Upper lobe of left lung (tissue), 4 donors: ENCODE data around the gene BCDIN3D.

Experiments used
- POLR2A ChIP-seq, 4 donors: fragments of 450-650 bp; IDR thresholded peaks; one replicate each; pipeline ENCODE4 v1.5.1; 2016 to 2017; ENCODE audit warnings: antibody characterized with exemption in 4 of 4, mild to moderate bottlenecking in 2 of 4
- TF ChIP-seq, protein P1 (sequence below), 6 experiments: fragments of 450-650 bp in 4 of 6; fragments of 200-600 bp in 2 of 6; sonication (generic) in 2 of 6; IDR thresholded peaks; one replicate each; pipeline ENCODE4 v1.5.1; 2016 to 2019; ENCODE audit warnings: antibody characterized with exemption in 6 of 6

DNA sequence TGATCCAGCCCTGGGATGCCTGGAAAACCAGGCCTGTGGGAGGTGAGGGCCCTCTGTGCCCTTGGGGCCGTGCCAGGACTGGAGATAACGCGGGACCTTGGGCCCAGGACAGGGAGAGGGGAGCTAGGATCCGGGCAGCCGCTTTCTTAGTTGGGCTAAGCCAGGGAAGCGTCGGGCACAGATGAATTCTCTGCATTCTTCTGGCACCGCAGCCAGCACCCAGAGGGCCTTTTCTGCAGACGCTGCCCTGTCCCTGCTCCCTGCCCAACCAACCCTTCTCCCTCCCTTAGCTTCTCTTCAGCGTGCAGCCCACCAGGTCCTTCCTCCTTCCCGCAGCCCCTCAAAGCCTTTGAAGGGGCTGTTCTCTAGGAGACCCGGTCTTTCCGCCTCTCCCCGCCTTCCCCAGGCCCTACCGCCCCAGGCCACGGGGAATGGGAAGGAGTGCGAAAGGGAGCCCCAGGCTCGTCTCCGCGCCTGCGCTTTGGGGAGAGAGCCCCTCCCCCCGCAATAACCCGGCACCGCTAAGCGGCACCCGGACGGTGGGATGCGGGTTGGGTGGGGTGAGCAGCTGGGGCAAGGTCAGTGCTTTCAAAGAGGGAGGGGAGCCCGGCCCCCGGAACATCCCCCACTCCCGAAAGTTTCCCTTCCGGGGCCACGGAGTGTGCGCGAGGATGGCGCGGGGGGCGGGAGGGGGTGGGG lies 15.4 kb downstream of the BCDIN3D start:
- TF ChIP-seq, protein P1, sequence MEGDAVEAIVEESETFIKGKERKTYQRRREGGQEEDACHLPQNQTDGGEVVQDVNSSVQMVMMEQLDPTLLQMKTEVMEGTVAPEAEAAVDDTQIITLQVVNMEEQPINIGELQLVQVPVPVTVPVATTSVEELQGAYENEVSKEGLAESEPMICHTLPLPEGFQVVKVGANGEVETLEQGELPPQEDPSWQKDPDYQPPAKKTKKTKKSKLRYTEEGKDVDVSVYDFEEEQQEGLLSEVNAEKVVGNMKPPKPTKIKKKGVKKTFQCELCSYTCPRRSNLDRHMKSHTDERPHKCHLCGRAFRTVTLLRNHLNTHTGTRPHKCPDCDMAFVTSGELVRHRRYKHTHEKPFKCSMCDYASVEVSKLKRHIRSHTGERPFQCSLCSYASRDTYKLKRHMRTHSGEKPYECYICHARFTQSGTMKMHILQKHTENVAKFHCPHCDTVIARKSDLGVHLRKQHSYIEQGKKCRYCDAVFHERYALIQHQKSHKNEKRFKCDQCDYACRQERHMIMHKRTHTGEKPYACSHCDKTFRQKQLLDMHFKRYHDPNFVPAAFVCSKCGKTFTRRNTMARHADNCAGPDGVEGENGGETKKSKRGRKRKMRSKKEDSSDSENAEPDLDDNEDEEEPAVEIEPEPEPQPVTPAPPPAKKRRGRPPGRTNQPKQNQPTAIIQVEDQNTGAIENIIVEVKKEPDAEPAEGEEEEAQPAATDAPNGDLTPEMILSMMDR (IDR thresholded peaks at IDR 0.05), result peak in 1 of 6 experiments; percentile 13
- TF ChIP-seq POLR2A (IDR thresholded peaks at IDR 0.05), result peak in 2 of 4 donors; percentile 13 to 25
